OCI-LY7 (cell line): Measurements from ENCODE around the gene CCNF. TPM values are rescaled to one million over a fixed set of nuclear protein-coding genes. Genes with fewer than 3 reads are reported as not detected.
A peak's percentile ranks its signal among the peaks of the same experiment; 100 is the strongest.

Experiments used
- BruUV-seq: library from RNA; stranded (reverse); fragments of 400-500 nt; replicated peaks from 2 replicates; lab custom pipeline; 2021; lab: Mats Ljungman, UMichigan
- CTCF ChIA-PET: fragments of 300-600 bp; sonication (Branson Sonifier 250); formaldehyde crosslinking; loops from one replicate; lab custom pipeline; 2022; ENCODE audit warnings: antibody characterized with exemption; ENCODE audit not compliant: unreplicated experiment; lab: Charles Lee
- POLR2A ChIA-PET: fragments of 300-600 bp; sonication (Branson Sonifier 250); formaldehyde crosslinking; loops from one replicate; lab custom pipeline; 2022; ENCODE audit warnings: antibody characterized with exemption; lab: Charles Lee
- DNase-seq: peaks from one replicate; pipeline ENCODE4 v3.0.0-alpha.2; 2015; ENCODE audit warnings: low spot score
- H2AFZ ChIP-seq: fragments of 200-600 bp; sonication (generic), shearing (Covaris generic); 2 replicates; pipeline ENCODE4 v1.6.1; 2014; ENCODE audit warnings: mild to moderate bottlenecking, antibody characterized with exemption, low read length, moderate library complexity
- H3K27ac ChIP-seq: fragments of 200-600 bp; sonication (generic); 2 replicates; pipeline ENCODE4 v1.5.1; 2014; ENCODE audit warnings: mixed run types, low read depth, mild to moderate bottlenecking, moderate library complexity, low read length, inconsistent platforms; ENCODE audit not compliant: poor library complexity, severe bottlenecking
- H3K36me3 ChIP-seq: fragments of 200-600 bp; sonication (generic); 2 replicates; pipeline ENCODE4 v1.6.1; 2014; ENCODE audit warnings: mild to moderate bottlenecking, antibody characterized with exemption, low read length, moderate library complexity, mixed read lengths; ENCODE audit not compliant: insufficient read depth
- H3K4me1 ChIP-seq: fragments of 200-600 bp; sonication (generic); 2 replicates; pipeline ENCODE4 v1.5.1; 2014; ENCODE audit warnings: mild to moderate bottlenecking, low read length; ENCODE audit not compliant: insufficient read depth, poor library complexity, severe bottlenecking
- H3K4me2 ChIP-seq: fragments of 200-600 bp; sonication (generic); 2 replicates; pipeline ENCODE4 v1.6.1; 2014; ENCODE audit warnings: mild to moderate bottlenecking, low read length
- H3K4me3 ChIP-seq: fragments of 200-600 bp; sonication (generic); 2 replicates; pipeline ENCODE4 v1.5.1; 2014; ENCODE audit warnings: mild to moderate bottlenecking, low read depth, low read length; ENCODE audit not compliant: poor library complexity, severe bottlenecking
- H3K79me2 ChIP-seq: fragments of 200-600 bp; sonication (generic); 2 replicates; pipeline ENCODE4 v1.6.1; 2016; ENCODE audit warnings: low read depth, mild to moderate bottlenecking, low read length, moderate library complexity, mixed read lengths; ENCODE audit not compliant: insufficient read depth
- H3K9me2 ChIP-seq: fragments of 200-600 bp; sonication (generic); 2 replicates; pipeline ENCODE4 v1.6.1; 2016; ENCODE audit warnings: mild to moderate bottlenecking, low read length, mixed read lengths; ENCODE audit not compliant: insufficient read depth
- H3K9me3 ChIP-seq: fragments of 200-600 bp; sonication (generic); 2 replicates; pipeline ENCODE4 v1.6.1; 2014; ENCODE audit warnings: mild to moderate bottlenecking, mixed run types, low read length, mixed read lengths
- H4K20me1 ChIP-seq: fragments of 200-600 bp; sonication (generic); 2 replicates; pipeline ENCODE4 v1.6.1; 2014; ENCODE audit warnings: mild to moderate bottlenecking, antibody characterized with exemption, low read length, moderate library complexity, mixed read lengths; ENCODE audit not compliant: insufficient read depth
- EZH2phosphoT487 ChIP-seq: fragments of 200-600 bp; sonication (generic); IDR thresholded peaks from 2 replicates; pipeline ENCODE4 v1.6.1; 2018; ENCODE audit warnings: low read depth, borderline replicate concordance, mild to moderate bottlenecking, mixed run types, antibody characterized with exemption, low read length, moderate library complexity, mixed read lengths
- intact Hi-C: fragments of 100-400 bp; cut with micrococcal nuclease; formaldehyde crosslinking; loops from one replicate; pipeline ENCODE4 v1.10.0; 2022; ENCODE audit not compliant: unreplicated experiment
- total RNA-seq, 2 experiments: library from RNA; depleted of rRNA in 1 of 2; stranded (reverse); fragments of >200 nt in 1 of 2; shearing (Covaris generic) in 1 of 2; gene quantifications; 2 replicates each; pipeline ENCODE4 v1.2.3, GENCODE V29; 2014 to 2022
- TF ChIP-seq, protein P1 (sequence below): fragments of 200-600 bp; sonication (generic); conservative IDR thresholded peaks from 2 replicates; pipeline ENCODE4 v1.5.1; 2014; ENCODE audit warnings: mild to moderate bottlenecking, antibody characterized with exemption, low read length, moderate library complexity, mixed read lengths

Gene CCNF
- total RNA-seq, 2 experiments from 2014 or later = 82.1 to 83.3 TPM

- no peaks in the 10 kb centered on the region for H3K9me2 ChIP-seq
- H2AFZ ChIP-seq = no peak within 1 kb of the TSS; the same call in 1 of the 2 replicates
- DNase-seq = peak; percentile 98
- H3K27ac ChIP-seq = peak within 1 kb of the TSS; percentile 69
- intact Hi-C loops = no loop called here
- peaks cover 36% of the 10 kb centered on the region for H3K4me1 ChIP-seq
- no peaks in the 10 kb centered on the region for H4K20me1 ChIP-seq
- peaks cover 18% of the 10 kb centered on the region; the same call in 1 of the 2 replicates for H3K79me2 ChIP-seq
- peak within 1 kb of the TSS; percentile 79 for H3K4me3 ChIP-seq
- no peaks in the 10 kb centered on the region for H3K9me3 ChIP-seq
- BruUV-seq = no TSS peak
- ChIA-PET POLR2A (interaction anchor here (0.6 to 1.9 kb wide), 5 partner anchors 9 to 253 kb away, joined by 3 to 11 read pairs (median 4); partner anchors contain the start of gene NTN3), CTCF (interaction anchor here (0.7 to 1.6 kb wide), 2 partner anchors 9 to 762 kb away, joined by 3 to 4 read pairs; no protein-coding TSS in a partner anchor)
- peak within 1 kb of the TSS; percentile 99 for H3K4me2 ChIP-seq
- H3K36me3 ChIP-seq = peaks cover 76% of the 10 kb centered on the region
- TF ChIP-seq, protein P1, sequence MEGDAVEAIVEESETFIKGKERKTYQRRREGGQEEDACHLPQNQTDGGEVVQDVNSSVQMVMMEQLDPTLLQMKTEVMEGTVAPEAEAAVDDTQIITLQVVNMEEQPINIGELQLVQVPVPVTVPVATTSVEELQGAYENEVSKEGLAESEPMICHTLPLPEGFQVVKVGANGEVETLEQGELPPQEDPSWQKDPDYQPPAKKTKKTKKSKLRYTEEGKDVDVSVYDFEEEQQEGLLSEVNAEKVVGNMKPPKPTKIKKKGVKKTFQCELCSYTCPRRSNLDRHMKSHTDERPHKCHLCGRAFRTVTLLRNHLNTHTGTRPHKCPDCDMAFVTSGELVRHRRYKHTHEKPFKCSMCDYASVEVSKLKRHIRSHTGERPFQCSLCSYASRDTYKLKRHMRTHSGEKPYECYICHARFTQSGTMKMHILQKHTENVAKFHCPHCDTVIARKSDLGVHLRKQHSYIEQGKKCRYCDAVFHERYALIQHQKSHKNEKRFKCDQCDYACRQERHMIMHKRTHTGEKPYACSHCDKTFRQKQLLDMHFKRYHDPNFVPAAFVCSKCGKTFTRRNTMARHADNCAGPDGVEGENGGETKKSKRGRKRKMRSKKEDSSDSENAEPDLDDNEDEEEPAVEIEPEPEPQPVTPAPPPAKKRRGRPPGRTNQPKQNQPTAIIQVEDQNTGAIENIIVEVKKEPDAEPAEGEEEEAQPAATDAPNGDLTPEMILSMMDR = 0 out of 2 replicates have a peak, but pooled peaks have one; percentile 25
- TF ChIP-seq EZH2phosphoT487 = no peak
Observed at GRCh38 chr16:2459647-2460390, 30.6 kb downstream of the CCNF start, which contains the start of gene TEDC2. TSS of gene TEDC2 (plus strand) at chr16:2460109. CDS start at chr16:2460145, 36 bp downstream.

DNA sequence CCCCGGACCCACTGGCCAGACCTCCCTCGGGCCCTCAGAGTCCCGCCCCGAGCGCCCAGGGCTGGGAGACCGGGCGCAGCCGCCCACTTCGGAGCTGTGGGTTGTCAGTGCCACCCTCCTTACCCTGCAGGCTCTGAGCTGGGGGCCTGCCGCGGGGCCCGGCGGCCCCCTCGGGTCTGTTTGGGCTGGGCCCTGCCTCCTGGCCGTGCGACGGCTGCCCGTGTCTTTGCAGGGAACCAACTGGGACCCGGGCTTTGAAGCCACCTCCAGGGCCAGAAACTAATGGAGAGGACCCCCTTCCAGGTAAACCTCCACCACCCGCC lies 31.1 kb downstream of the CCNF start:
- intact Hi-C loops = no loop called here
- peak overlapping the region; percentile 69 for H3K27ac ChIP-seq
- H3K79me2 ChIP-seq = peaks cover 18% of the 10 kb centered on the region; the same call in 1 of the 2 replicates
- BruUV-seq = no TSS peak
- peak overlapping the region; percentile 99 for H3K4me2 ChIP-seq
- H3K9me3 ChIP-seq = no peaks in the 10 kb centered on the region
- TF ChIP-seq, protein P1 = no peak
- no peak for TF ChIP-seq EZH2phosphoT487
- no peak for DNase-seq
- H3K4me1 ChIP-seq = peaks cover 36% of the 10 kb centered on the region
- no peaks in the 10 kb centered on the region for H3K9me2 ChIP-seq
- no peak overlapping the region for H2AFZ ChIP-seq
- CTCF ChIA-PET = interaction anchor here (1.6 kb wide), 1 partner anchor 8 kb away, joined by 4 read pairs; no protein-coding TSS in a partner anchor
- peaks cover 71% of the 10 kb centered on the region for H3K36me3 ChIP-seq
- no peaks in the 10 kb centered on the region for H4K20me1 ChIP-seq
- peak overlapping the region; percentile 79 for H3K4me3 ChIP-seq
- POLR2A ChIA-PET = interaction anchor here (1.9 kb wide), 1 partner anchor 10 kb away, joined by 11 read pairs; the partner anchor contains the start of gene NTN3
